AG09309 (cell line): ENCODE data around the gene ODR4.
"Not testable (repeated sequence)": the region's sequence is repeated elsewhere in the genome, so short reads cannot be mapped to it uniquely, and the experiment has no call there.

ENCODE experiments used
- DNase-seq: peaks from one replicate; pipeline ENCODE4 v3.0.0-alpha.2; 2010; ENCODE audit warnings: low read depth
- H3K4me3 ChIP-seq: 2 replicates; pipeline ENCODE4 v1.5.1; 2011; ENCODE audit warnings: mild to moderate bottlenecking, low read depth, low read length, moderate library complexity; ENCODE audit not compliant: control insufficient read depth
- TF ChIP-seq, protein P1 (sequence below): IDR thresholded peaks from 2 replicates; pipeline ENCODE4 v1.5.1; 2011; ENCODE audit warnings: mild to moderate bottlenecking, low read depth, low read length, inconsistent platforms; ENCODE audit not compliant: insufficient read depth, control insufficient read depth; ENCODE audit errors: missing control alignments

The ODR4 gene

DNA sequence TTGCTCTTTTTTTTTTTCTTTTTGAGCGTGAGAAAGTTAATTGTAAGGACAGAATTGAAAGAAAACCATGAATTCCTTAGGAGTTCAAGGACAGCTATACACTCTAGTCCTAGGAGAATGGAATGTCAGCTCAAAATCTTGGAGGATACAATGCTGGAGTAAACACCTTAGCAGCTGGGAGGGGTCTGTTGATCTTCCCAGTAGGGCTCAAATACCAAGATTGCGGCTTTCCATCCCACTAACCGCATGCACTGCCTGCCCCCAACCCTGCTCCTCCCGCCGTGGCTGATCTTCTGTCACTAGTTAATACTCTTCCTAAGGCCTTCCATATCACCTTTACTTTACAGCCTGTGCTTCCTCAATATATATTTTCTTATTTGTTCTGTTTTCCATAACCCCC, 87.9 kb downstream of the ODR4 start:
- TF ChIP-seq, protein P1, sequence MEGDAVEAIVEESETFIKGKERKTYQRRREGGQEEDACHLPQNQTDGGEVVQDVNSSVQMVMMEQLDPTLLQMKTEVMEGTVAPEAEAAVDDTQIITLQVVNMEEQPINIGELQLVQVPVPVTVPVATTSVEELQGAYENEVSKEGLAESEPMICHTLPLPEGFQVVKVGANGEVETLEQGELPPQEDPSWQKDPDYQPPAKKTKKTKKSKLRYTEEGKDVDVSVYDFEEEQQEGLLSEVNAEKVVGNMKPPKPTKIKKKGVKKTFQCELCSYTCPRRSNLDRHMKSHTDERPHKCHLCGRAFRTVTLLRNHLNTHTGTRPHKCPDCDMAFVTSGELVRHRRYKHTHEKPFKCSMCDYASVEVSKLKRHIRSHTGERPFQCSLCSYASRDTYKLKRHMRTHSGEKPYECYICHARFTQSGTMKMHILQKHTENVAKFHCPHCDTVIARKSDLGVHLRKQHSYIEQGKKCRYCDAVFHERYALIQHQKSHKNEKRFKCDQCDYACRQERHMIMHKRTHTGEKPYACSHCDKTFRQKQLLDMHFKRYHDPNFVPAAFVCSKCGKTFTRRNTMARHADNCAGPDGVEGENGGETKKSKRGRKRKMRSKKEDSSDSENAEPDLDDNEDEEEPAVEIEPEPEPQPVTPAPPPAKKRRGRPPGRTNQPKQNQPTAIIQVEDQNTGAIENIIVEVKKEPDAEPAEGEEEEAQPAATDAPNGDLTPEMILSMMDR, result no peak
- no peak for DNase-seq
- no peak overlapping the region for H3K4me3 ChIP-seq

DNA sequence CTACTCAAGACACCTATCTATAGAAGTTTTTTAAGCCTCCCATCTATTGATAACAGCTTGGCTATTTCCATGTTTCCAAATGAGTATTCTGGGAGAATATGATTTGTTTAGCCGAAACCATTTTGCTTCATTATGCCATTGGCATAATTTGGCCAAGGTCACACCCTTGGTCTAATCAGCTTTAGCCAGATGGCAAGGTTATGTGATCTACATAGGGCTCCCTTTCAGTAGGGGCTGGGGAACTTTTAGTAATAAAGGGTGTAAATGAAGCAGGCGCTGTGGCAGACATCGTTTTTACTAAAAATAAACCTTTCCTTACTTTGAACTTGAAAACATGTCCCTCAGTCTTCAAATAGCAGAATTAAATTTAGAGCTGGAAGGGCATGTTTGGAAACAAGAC, 88.3 kb downstream of the ODR4 start:
- H3K4me3 ChIP-seq, result no peak overlapping the region
- TF ChIP-seq, protein P1, result no peak
- no peak for DNase-seq

DNA sequence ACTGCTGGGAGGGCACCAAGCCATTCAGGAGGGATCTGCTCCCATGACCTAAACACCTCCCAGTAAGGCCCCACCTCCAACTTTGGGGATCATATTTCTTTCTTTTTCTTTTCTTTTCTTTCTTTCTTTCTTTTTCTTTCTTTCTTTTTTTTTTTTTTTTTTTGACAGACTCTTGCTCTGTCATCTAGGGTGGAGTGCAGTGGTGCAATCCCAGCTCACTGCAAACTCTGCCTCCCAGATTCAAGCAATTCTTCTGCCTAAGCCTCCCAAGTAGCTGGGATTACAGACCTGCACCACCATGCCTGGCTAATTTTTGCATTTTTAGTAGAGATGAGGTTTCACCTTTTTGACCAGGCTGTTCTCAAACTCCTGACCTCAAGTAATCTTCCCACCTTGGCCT, 89.9 kb downstream of the ODR4 start:
- DNase-seq, H3K4me3 ChIP-seq: not testable (repeated sequence)

DNA sequence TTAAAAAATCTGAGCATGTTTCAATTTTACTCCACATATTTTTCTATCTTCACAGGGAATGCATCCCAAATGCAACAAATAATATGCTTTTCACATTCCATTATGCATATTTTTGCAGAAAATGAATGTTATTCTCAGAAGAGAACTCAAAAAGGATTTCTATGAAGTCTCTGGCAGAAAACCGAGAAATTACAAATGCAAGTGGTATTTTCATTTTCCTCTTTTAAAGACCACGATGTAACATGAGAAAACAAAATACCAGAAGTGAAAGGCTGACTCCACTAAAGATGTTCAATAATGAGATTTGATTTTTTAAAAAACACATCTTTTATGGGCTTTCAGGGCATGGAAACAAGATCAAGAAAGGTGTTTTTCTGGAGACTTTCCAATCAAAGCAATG, 90.3 kb downstream of the ODR4 start:
- TF ChIP-seq, protein P1, result no peak
- H3K4me3 ChIP-seq, result no peak overlapping the region
- no peak for DNase-seq
